Measurements from ENCODE around the gene SPATA46.

SPATA46 gene

DNA sequence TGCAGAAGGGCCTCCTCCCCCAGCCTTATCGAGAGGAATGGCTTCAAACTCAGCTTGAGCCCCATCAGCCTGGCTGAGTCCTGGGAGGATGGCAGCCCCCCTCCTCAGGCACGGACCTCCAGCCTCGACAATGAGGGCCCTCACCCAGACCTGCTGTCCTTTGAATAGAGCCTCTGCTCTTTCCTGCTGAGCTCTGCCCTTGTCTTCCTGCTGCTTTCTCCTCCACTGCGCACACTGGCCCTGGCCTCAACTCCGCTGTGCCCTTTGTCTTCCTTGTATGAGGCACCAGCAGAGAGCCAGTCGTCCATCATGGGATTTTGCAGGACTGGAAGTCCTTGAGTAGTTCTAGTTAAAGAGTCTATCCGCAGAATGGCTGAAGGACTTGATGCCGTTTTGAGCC is 6.9 kb upstream of the SPATA46 start:
- no peak overlapping the region for H3K27ac ChIP-seq
- H3K27me3 ChIP-seq, result no peaks in the 10 kb centered on the region
- no peak overlapping the region for H3K4me3 ChIP-seq
- intact Hi-C loops (cut with DNase I; ENCODE audit: low total_unique reads), result no loop called here
- peaks cover 0 to 43% (median 0%) of the 10 kb centered on the region in 3 donors for H3K36me3 ChIP-seq
- no peaks in the 10 kb centered on the region for H3K9me3 ChIP-seq
- DNase-seq, result peak in 1 of 2 donors; percentile 42
- H3K4me1 ChIP-seq, result no peaks in the 10 kb centered on the region
- TF ChIP-seq, protein P1, sequence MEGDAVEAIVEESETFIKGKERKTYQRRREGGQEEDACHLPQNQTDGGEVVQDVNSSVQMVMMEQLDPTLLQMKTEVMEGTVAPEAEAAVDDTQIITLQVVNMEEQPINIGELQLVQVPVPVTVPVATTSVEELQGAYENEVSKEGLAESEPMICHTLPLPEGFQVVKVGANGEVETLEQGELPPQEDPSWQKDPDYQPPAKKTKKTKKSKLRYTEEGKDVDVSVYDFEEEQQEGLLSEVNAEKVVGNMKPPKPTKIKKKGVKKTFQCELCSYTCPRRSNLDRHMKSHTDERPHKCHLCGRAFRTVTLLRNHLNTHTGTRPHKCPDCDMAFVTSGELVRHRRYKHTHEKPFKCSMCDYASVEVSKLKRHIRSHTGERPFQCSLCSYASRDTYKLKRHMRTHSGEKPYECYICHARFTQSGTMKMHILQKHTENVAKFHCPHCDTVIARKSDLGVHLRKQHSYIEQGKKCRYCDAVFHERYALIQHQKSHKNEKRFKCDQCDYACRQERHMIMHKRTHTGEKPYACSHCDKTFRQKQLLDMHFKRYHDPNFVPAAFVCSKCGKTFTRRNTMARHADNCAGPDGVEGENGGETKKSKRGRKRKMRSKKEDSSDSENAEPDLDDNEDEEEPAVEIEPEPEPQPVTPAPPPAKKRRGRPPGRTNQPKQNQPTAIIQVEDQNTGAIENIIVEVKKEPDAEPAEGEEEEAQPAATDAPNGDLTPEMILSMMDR (IDR thresholded peaks at IDR 0.05), result no peak

DNA sequence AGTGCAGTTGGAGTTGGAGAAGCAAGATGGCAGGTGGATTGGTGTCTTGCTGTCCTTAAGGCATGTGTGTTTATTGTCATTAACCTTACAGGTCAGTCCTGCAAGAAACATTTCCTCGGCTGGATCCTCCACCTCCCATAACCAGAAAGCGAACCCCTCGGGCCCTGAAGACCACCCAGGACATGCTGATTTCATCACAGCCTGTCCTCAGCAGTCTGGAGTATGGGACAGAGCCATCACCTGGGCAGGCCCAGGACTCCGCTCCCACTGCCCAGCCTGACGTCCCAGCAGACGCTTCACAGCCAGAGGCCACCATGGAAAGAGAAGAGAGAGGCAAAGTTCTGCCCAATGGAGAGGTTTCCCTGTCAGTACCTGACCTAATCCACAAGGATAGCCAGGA is 6.4 kb upstream of the SPATA46 start:
- DNase-seq, result peak in 1 of 2 donors; percentile 21
- H3K27ac ChIP-seq, result no peak overlapping the region
- no peaks in the 10 kb centered on the region for H3K9me3 ChIP-seq
- no peaks in the 10 kb centered on the region for H3K27me3 ChIP-seq
- TF ChIP-seq, protein P1 (IDR thresholded peaks at IDR 0.05), result no peak
- peaks cover 0 to 43% (median 0%) of the 10 kb centered on the region in 3 donors for H3K36me3 ChIP-seq
- H3K4me1 ChIP-seq, result no peaks in the 10 kb centered on the region
- no peak overlapping the region for H3K4me3 ChIP-seq
- intact Hi-C loops (cut with DNase I; ENCODE audit: low total_unique reads), result no loop called here

DNA sequence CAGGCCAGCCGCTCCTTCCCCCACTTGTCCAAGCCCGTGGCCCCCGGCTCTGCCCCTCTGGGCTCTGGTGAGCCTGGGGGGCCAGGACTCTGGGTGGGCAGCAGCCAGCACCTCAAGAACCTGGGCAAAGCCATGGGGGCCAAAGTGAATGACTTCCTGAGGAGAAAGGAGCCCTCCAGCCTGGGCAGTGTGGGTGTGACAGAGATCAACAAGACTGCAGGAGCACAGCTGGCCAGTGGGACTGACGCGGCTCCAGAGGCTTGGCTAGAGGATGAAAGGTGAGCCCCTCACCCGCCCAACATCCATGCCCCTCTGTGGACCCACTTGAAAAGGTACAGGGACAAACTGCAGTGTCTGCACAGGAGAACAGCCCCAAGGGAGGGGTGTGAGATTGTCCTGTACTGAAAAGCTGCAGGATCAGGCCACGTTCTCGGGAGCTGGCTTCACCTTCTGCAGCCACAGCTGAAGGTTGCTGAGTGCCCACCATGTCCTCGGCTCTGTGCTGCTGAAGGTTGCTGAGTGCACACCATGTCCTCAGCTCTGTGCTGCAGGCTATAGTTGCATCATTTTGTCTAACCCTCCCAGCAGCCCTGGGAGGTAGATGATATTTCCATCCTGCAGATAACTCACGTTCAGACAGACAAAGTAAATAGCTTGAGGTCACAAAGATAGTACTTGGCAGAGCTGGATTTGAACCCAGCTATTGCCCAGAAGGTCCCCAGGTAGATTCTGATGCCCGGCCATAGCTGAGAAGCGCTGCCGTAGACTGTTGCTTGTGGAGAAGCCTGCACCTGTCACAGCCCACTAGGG is 5.5 kb upstream of the SPATA46 start:
- H3K4me1 ChIP-seq, result no peaks in the 10 kb centered on the region
- no peaks in the 10 kb centered on the region for H3K27me3 ChIP-seq
- H3K9me3 ChIP-seq, result no peaks in the 10 kb centered on the region
- intact Hi-C loops (cut with DNase I; ENCODE audit: low total_unique reads), result no loop called here
- no peak overlapping the region for H3K4me3 ChIP-seq
- TF ChIP-seq, protein P1 (IDR thresholded peaks at IDR 0.05), result no peak
- DNase-seq, result peak in 1 of 2 donors; percentile 38
- H3K27ac ChIP-seq, result no peak overlapping the region
- peaks cover 0 to 43% (median 0%) of the 10 kb centered on the region in 3 donors for H3K36me3 ChIP-seq

DNA sequence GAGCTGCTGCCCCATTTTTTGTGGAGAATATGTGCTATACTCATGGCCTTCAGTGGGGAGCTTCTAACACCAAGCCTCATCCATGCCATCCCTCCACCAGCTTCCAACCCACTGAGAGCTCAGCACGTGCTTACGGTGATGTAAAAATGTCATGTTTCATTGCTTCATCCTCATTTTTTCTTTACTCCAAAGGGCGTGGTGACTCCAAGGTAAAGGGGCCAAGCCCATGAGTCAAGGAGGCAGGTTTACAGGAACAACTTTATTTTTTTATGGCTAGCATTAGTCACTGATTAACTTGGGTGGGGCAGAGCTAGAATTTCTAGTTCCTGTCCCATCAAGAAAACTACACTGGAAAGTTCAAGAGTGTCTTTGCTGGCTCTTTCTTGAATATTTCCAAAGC is 4.7 kb upstream of the SPATA46 start, which contains the start of gene C1orf226:
Gene C1orf226, plus strand, starts transcription at position 346 of the 400 bp plus-strand sequence. CDS start 174 bp downstream, outside the sequence.
- H3K4me3 ChIP-seq, result no peak within 1 kb of the TSS
- no peaks in the 10 kb centered on the region for H3K9me3 ChIP-seq
- DNase-seq, result peak in 1 of 2 donors; percentile 13
- H3K27ac ChIP-seq, result no peak within 1 kb of the TSS
- H3K27me3 ChIP-seq, result no peaks in the 10 kb centered on the region
- intact Hi-C loops (cut with DNase I; ENCODE audit: low total_unique reads), result no loop called here
- peaks cover 0 to 43% (median 0%) of the 10 kb centered on the region in 3 donors for H3K36me3 ChIP-seq
- no peaks in the 10 kb centered on the region for H3K4me1 ChIP-seq
- TF ChIP-seq, protein P1 (IDR thresholded peaks at IDR 0.05), result no peak

DNA sequence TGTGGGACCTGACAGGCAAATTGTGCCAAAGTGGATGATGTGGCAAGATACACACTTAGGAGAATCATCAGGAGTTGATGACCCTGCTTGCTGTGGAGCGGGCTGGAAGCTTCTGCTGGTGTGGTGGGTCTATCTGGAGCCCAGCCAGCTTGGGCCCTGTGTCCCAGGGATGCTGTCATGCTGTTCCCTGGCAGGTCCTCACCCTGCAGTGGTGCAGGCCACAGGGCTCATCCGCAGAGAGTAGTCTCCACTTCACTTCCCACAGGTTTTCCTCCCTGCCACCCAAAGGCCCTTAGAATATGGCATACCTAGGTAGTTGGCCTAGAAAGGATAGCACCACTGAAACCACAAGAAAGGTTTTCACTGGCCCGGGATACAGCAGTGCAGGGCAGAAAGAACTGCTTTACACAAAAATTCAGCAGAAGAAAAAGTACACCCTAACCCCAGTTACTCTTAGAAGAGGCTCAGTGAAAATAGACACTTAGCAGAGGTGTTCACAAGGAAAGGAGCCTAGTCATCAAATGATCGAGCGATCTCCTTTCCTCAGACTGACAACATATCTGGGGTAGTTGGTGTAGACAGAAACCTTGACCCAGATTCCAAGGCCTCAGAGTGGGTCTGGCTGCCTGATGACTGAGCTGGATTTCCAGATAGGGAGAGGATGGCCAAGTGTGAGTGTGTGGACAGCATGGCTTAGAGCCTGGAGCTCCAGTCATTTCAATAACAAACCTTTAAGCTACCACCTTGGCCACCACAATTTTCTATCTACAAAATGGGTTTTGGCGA is 3.6 kb upstream of the SPATA46 start:
- Histone ChIP-seq H3K36me3 (peaks cover 0 to 35% (median 0%) of the 10 kb centered on the region in 3 donors), H3K9me3 (no peaks in the 10 kb centered on the region), H3K4me1 (no peaks in the 10 kb centered on the region), H3K27ac (no peak overlapping the region), H3K27me3 (no peaks in the 10 kb centered on the region), H3K4me3 (no peak overlapping the region)
- TF ChIP-seq, protein P1 (IDR thresholded peaks at IDR 0.05), result no peak
- intact Hi-C loops (cut with DNase I; ENCODE audit: low total_unique reads), result no loop called here
- DNase-seq, result peak in 1 of 2 donors; percentile 55

All from tibial artery (tissue), 4 donors.